Osteoblast (primary cell): ENCODE measurements around the gene SRCIN1. TPM values are rescaled to one million over a fixed set of nuclear protein-coding genes. Genes with fewer than 3 reads are reported as not detected.

Experiments
- DNase-seq: peaks from one replicate; pipeline ENCODE4 v3.0.0; 2011; ENCODE audit warnings: low spot score, mixed read lengths; ENCODE audit not compliant: insufficient read length; ENCODE audit errors: missing footprints
- H2AFZ ChIP-seq: 2 replicates; pipeline ENCODE4 v1.6.0; 2011; ENCODE audit warnings: mild to moderate bottlenecking, low read length
- H3K27ac ChIP-seq: 2 replicates; pipeline ENCODE4 v1.5.1; 2011; ENCODE audit warnings: mild to moderate bottlenecking, low read depth, low read length, moderate library complexity
- H3K27me3 ChIP-seq: 2 replicates; pipeline ENCODE4 v1.6.0; 2012; ENCODE audit warnings: mild to moderate bottlenecking, control low read depth, inconsistent platforms, low read length, moderate library complexity; ENCODE audit not compliant: insufficient read depth
- H3K36me3 ChIP-seq: 2 replicates; pipeline ENCODE4 v1.5.1; 2011; ENCODE audit warnings: mild to moderate bottlenecking, low read length, control low read depth, moderate library complexity; ENCODE audit not compliant: insufficient read depth
- H3K4me1 ChIP-seq: 2 replicates; pipeline ENCODE4 v1.5.1; 2011; ENCODE audit warnings: mild to moderate bottlenecking, low read length, control low read depth, moderate library complexity; ENCODE audit not compliant: insufficient read depth
- H3K4me2 ChIP-seq: 2 replicates; pipeline ENCODE4 v1.6.0; 2011; ENCODE audit warnings: mild to moderate bottlenecking, low read length; ENCODE audit not compliant: insufficient read depth
- H3K4me3 ChIP-seq: fragments of 200-600 bp; sonication (generic); 3 replicates; pipeline ENCODE4 v1.5.1; 2012; ENCODE audit warnings: mild to moderate bottlenecking, low read length, inconsistent platforms; ENCODE audit not compliant: insufficient read depth
- H3K79me2 ChIP-seq: 2 replicates; pipeline ENCODE4 v1.6.0; 2012; ENCODE audit warnings: mild to moderate bottlenecking, low read length, control low read depth, inconsistent platforms; ENCODE audit not compliant: insufficient read depth
- H3K9me3 ChIP-seq: 2 replicates; pipeline ENCODE4 v1.5.1; 2011; ENCODE audit warnings: low read depth, low read length, control low read depth
- H4K20me1 ChIP-seq: 2 replicates; pipeline ENCODE4 v1.6.0; 2012; ENCODE audit warnings: mild to moderate bottlenecking, low read length, control low read depth; ENCODE audit not compliant: insufficient read depth
- CTCF ChIP-seq: IDR thresholded peaks from 2 replicates; pipeline ENCODE4 v1.5.1; 2011; ENCODE audit warnings: mild to moderate bottlenecking, low read depth, low read length, moderate library complexity; ENCODE audit errors: extremely low read depth
- total RNA-seq: library from RNA; depleted of rRNA; stranded (reverse); fragments of >200 nt; gene quantifications from 2 replicates; pipeline ENCODE4 v1.2.3, GENCODE V29; 2012

The SRCIN1 gene
- total RNA-seq, 1 donor = not detected

GRCh38 chr17:38572669-38573365 lies 32.9 kb downstream of the SRCIN1 start:
- Histone ChIP-seq H3K4me2 (no peak overlapping the region), H3K27me3 (peaks cover 77% of the 10 kb centered on the region), H3K27ac (no peak overlapping the region)

GRCh38 chr17:38571833-38572668 lies 33.7 kb downstream of the SRCIN1 start:
- Histone ChIP-seq H3K4me2 (no peak overlapping the region), H3K36me3 (no peaks in the 10 kb centered on the region), H3K79me2 (no peaks in the 10 kb centered on the region), H4K20me1 (peaks cover 3% of the 10 kb centered on the region), H3K4me3 (no peak overlapping the region), H2AFZ (no peak overlapping the region), H3K27me3 (peaks cover 77% of the 10 kb centered on the region), H3K4me1 (no peaks in the 10 kb centered on the region), H3K9me3 (no peaks in the 10 kb centered on the region), H3K27ac (no peak overlapping the region)
- peak; percentile 93 for DNase-seq
- TF ChIP-seq CTCF = no peak

More at GRCh38 chr17:38572669-38573365, 32.9 kb downstream of the SRCIN1 start:
- Histone ChIP-seq H3K36me3 (no peaks in the 10 kb centered on the region), H3K79me2 (no peaks in the 10 kb centered on the region), H3K9me3 (no peaks in the 10 kb centered on the region), H2AFZ (no peak overlapping the region), H4K20me1 (peaks cover 3% of the 10 kb centered on the region), H3K4me1 (no peaks in the 10 kb centered on the region), H3K4me3 (no peak overlapping the region)
- DNase-seq = peak; percentile 89
- TF ChIP-seq CTCF = no peak

GRCh38 chr17:38569701-38570512 lies 35.8 kb downstream of the SRCIN1 start:
- peaks cover 80% of the 10 kb centered on the region for H3K27me3 ChIP-seq
- no peaks in the 10 kb centered on the region for H3K4me1 ChIP-seq
- no peak overlapping the region for H3K27ac ChIP-seq
- H3K9me3 ChIP-seq = no peaks in the 10 kb centered on the region
- H3K4me3 ChIP-seq = no peak overlapping the region
- DNase-seq = no peak
- peaks cover 3% of the 10 kb centered on the region for H4K20me1 ChIP-seq
- no peaks in the 10 kb centered on the region for H3K36me3 ChIP-seq
- H3K79me2 ChIP-seq = no peaks in the 10 kb centered on the region
- no peak overlapping the region for H3K4me2 ChIP-seq
- H2AFZ ChIP-seq = no peak overlapping the region
- TF ChIP-seq CTCF = no peak
